GM12891 (cell line): ENCODE measurements around the gene CIZ1.

ENCODE experiments used
- POLR2A ChIP-seq: IDR thresholded peaks from 2 replicates; pipeline ENCODE4 v1.6.1; 2011; ENCODE audit warnings: low read depth, low read length, control low read depth
- POLR2AphosphoS5 ChIP-seq: IDR thresholded peaks from 2 replicates; pipeline ENCODE4 v1.6.1; 2011; ENCODE audit warnings: low read depth, low read length, control low read depth
- SPI1 ChIP-seq: IDR thresholded peaks from 2 replicates; pipeline ENCODE4 v1.6.1; 2011; ENCODE audit warnings: low read depth, low read length, control low read depth
- TAF1 ChIP-seq: IDR thresholded peaks from 2 replicates; pipeline ENCODE4 v1.6.1; 2011; ENCODE audit warnings: low read depth, low read length, control low read depth

DNA sequence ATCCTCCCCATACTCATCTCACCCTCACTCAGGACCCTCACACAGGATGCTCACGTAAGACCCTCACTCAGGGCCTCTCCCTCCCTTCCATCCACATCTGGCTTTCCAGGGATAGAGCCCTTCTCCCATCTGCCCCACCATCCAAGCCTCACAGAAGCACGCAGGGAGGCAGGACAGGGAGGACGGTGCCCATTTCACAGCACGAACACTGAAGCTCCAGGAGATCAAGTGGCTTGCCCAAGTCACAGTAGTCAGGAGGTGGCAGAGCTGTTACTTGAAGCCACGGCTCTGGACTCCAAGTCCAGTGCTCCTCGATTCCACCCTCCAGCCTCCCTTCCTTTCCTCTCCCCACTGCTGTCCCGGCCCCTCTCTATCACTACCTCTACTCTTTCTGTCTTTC, 33.5 kb upstream of the CIZ1 start:
- no peak for TF ChIP-seq TAF1
- no peak for TF ChIP-seq POLR2A
- TF ChIP-seq POLR2AphosphoS5, result no peak
- TF ChIP-seq SPI1, result no peak
